ENCODE measurements around the gene LRCOL1.
A peak's percentile ranks its signal among the peaks of the same experiment; 100 is the strongest.
"Not testable (repeated sequence)": the region's sequence is repeated elsewhere in the genome, so short reads cannot be mapped to it uniquely, and the experiment has no call there.

LRCOL1 gene

DNA sequence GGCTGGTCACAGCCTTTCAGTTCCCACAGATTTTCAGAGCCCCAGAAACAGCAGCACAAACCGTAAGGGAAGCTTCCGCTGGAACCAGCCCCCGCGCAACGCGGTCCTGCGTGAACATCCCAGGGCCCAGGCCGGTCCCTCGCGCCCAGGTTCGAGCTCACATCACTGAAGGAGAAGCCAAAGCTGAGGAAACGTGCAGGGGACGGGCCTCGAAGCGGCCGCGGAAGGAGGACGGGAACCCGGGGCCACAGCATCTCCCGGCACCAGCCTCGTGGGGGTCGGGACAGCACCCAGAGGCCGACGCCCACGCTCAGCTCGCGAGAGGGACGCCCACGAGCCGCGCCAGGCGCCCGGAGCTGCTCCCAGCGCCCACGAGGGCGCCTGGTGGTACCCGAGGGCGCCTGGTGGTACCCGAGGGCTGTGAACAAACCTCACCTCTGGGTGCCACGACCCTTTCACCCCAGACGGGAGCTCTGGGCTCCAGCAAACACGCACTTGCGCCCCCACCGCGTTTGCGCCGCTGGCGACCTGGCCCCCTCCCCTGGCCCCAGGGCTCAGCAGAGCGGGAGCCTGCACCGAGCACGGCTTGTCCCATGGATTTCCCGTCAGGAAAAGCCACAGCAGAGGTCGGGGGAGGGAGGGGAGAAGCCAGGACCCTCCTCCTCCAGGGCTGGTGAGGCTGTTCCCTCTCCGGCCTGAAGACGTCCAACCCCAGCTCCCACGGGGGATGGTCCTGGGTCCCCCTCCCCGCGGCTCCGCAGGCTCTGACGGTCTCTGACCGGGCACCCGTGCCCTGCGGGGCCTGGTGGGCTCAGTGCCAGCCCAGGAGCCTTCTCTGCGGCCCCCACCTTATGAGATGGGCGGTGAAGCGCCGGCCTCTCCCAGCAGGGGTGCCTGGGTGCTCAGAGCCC is 6.9 kb downstream of the LRCOL1 start:
- Histone ChIP-seq H3K4me1 (peaks cover 22 to 39% (median 31%) of the 10 kb centered on the region in 10 experiments), H3K27me3 (peaks cover 58 to 76% (median 66%) of the 10 kb centered on the region in 11 experiments), H3K4me3 (no peak overlapping the region), H3K27ac (no peak overlapping the region), H3K4me2 (no peak overlapping the region), H3K9me3 (replicated peaks in 1 of 11) (no peaks in the 10 kb centered on the region), H4K20me1 (peaks cover 0 to 19% (median 0%) of the 10 kb centered on the region in 11 experiments; a peak in 2 of 22 replicates), H3K36me3 (no peaks in the 10 kb centered on the region), H3K9ac (no peak overlapping the region; a peak in 1 of 22 replicates)
- TF ChIP-seq Cebpa-rat (IDR thresholded peaks at IDR 0.05), result no peak

DNA sequence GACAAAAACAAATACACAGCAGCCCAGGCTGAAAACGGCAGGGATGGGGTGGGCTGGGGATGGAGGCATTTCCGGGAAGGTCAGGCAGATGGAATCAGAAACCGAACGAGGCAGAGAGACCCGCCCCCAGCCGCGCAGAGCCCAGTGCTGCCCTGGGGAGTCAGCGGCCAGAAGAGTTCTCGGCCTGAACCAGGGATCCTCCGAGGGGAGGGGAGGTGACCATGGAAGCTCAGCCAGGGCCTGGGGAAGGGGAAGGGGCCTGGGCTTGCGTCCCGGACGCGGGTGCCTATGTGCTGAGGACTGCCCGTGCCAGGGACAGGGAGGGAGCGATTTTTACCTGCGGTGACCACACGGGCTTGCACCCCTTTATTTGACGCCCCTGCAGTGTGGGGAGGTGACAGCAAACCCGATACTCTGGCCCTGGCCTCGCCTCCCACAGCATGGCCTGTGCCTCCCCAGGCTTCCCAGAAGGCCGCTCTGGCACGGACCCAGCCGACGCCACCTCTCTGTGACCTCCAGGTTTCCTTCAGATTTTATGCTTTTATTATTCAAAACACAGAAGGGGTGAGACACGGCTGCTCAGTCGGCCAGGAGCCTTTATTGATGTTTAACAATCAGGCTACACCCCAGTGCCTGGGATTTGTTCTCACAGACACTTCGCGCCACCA is 7.7 kb downstream of the LRCOL1 start:
- Histone ChIP-seq H3K27ac (no peak overlapping the region), H3K27me3 (peaks cover 58 to 68% (median 62%) of the 10 kb centered on the region in 11 experiments), H3K4me3 (no peak overlapping the region), H3K36me3 (no peaks in the 10 kb centered on the region), H3K4me1 (peaks cover 22 to 35% (median 29%) of the 10 kb centered on the region in 10 experiments), H3K4me2 (no peak overlapping the region), H4K20me1 (peaks cover 0 to 19% (median 0%) of the 10 kb centered on the region in 11 experiments; a peak in 2 of 22 replicates), H3K9ac (no peak overlapping the region), H3K9me3 (replicated peaks in 1 of 11) (no peaks in the 10 kb centered on the region)
- TF ChIP-seq Cebpa-rat (IDR thresholded peaks at IDR 0.05), result no peak

DNA sequence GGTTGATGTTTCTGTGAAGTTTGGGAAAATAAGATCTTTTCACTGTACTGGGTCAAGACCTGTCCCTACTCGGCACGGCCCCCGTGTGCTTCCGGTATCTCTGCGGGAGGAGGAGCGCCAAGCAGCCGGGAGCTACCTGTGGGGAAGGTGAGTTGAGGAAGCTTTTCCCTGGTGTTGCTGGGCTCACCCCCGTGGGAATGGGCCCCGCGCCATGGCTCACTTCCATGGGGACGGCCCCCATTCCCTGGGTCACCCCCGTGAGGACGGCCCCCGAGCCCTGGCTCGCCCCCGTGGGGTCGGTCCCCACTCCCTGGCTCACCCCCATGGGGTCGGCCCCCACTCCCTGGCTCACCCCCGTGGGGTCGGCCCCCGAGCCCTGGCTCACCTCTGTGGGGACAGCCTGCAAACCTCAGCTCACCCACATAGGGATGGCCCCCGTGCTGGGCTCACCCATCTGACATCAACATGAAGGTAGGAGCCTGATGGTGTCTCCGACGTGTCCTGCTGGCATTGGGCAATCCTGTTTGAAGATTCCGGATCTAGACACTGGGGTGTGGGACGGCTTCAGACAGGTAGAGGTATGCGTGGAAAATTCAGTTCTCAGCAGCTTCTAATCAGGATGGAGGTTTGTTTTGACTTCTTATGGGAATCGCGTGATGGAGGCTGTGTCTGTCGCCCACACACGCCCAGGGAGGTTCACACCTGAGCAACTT is 9.1 kb downstream of the LRCOL1 start:
- Histone ChIP-seq H3K4me1 (peaks cover 16 to 40% (median 31%) of the 10 kb centered on the region in 10 experiments; a peak in 19 of 20 replicates), H4K20me1 (peaks cover 0 to 19% (median 0%) of the 10 kb centered on the region in 11 experiments; a peak in 2 of 22 replicates), H3K36me3 (no peaks in the 10 kb centered on the region), H3K27me3 (peaks cover 47 to 55% (median 51%) of the 10 kb centered on the region in 11 experiments), H3K27ac (peak overlapping the region in 6 of 11 experiments; percentile 48 to 87 (median 69); a peak in 8 of 22 replicates), H3K9ac (peak overlapping the region in 10 of 11 experiments; percentile 59 to 84 (median 74); a peak in 17 of 22 replicates), H3K9me3 (replicated peaks in 1 of 11) (no peaks in the 10 kb centered on the region), H3K4me3 (peak overlapping the region in 7 of 10 experiments; percentile 45 to 63 (median 57); a peak in 12 of 20 replicates), H3K4me2 (peak overlapping the region; percentile 83 to 98 (median 92))
- TF ChIP-seq Cebpa-rat (IDR thresholded peaks at IDR 0.05), result no peak

DNA sequence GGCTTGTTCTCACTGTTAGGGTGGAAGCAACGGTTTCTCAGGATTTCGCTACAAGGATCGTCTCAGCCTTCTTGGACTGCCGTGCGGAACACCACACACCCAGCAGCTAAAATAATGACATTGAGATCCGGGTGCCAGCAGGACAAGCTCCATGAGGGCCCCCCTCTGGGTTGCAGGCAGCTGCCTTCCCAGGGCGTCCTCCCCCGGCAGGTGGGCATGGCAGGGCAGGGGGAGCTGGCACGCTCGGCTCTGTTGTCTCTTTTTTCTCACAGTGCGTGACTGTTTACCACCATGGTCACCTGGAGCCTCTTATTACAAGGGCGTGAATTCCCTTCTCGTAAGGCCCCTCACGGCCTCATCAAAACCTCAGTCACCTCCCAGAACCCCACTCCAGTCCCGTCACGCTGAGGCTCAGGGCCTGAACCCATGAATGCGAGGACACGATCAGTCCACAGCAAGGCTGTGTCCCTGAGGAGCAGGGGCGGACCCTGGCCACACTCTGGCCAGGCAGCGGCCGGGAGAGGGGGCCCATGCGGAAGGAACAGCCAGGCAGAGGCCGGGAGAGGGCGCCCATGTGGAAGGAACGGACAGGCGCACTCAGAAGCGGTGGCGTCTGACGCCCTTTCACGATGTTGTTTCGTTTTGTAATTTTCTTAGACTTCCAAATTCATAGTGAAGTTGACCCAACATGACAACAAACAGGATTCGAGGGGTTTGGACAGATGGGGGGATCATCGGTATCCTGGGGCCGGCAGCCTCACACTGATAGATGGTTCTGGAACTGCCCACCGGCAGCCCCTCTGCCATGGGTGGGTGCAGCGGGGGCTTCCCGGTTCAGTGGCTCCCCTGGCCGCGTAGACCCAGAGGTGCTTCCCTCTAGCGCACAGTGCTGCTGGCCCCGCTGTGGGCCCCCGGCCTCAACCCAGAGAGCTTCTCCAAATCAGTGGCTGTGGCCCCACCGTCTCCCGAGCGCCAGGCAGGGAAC is 10.0 kb downstream of the LRCOL1 start:
- peaks cover 37 to 45% (median 41%) of the 10 kb centered on the region in 11 experiments for H3K27me3 ChIP-seq
- H3K9me3 ChIP-seq (replicated peaks in 1 of 11), result no peaks in the 10 kb centered on the region
- peak overlapping the region; percentile 29 to 87 (median 60); a peak in 20 of 22 replicates for H3K27ac ChIP-seq
- TF ChIP-seq Cebpa-rat (IDR thresholded peaks at IDR 0.05), result no peak
- H3K4me3 ChIP-seq, result peak overlapping the region; percentile 45 to 68 (median 56)
- H3K4me1 ChIP-seq, result peaks cover 16 to 47% (median 39%) of the 10 kb centered on the region in 10 experiments; a peak in 19 of 20 replicates
- H3K4me2 ChIP-seq, result peak overlapping the region; percentile 83 to 98 (median 92)
- H3K36me3 ChIP-seq, result no peaks in the 10 kb centered on the region
- H3K9ac ChIP-seq, result peak overlapping the region; percentile 59 to 84 (median 74)
- peaks cover 0 to 14% (median 0%) of the 10 kb centered on the region in 11 experiments; a peak in 2 of 22 replicates for H4K20me1 ChIP-seq

DNA sequence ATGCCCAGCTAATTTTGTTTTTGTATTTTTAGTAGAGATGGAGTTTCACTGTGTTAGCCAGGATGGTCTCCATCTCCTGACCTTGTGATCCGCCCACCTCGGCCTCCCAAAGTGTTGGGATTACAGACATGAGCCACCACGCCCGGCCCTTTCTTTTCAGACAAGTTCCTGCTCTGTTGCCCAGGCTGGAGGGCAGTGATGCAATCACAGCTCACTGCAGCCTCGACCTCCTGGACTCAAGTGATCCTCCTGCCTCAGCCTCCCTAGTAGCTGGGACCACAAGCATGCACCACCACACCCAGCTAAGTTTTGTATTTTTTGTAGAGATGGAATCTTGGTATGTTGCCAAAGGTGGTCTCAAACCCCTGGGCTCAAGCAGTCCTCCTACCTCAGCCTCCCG is 10.9 kb downstream of the LRCOL1 start:
- Histone ChIP-seq H3K4me3 (peak overlapping the region in 2 of 10 experiments; percentile 63 to 73; a peak in 4 of 20 replicates), H3K27me3 (peaks cover 28 to 37% (median 33%) of the 10 kb centered on the region in 11 experiments), H3K4me1 (peaks cover 16 to 50% (median 41%) of the 10 kb centered on the region in 10 experiments; a peak in 19 of 20 replicates), H3K27ac (peak overlapping the region in 9 of 11 experiments; percentile 67 to 90 (median 84); a peak in 13 of 22 replicates), H3K9ac (peak overlapping the region in 4 of 11 experiments; percentile 73 to 84 (median 82); a peak in 5 of 22 replicates), H3K4me2 (peak overlapping the region; percentile 83 to 98 (median 92))
- not testable (repeated sequence) for H4K20me1 ChIP-seq; H3K9me3 ChIP-seq (replicated peaks in 1 of 11); H3K36me3 ChIP-seq
- peak in 3 of 11 experiments; percentile 44 to 62 (median 59); a peak in 3 of 22 replicates for TF ChIP-seq Cebpa-rat (IDR thresholded peaks at IDR 0.05)

DNA sequence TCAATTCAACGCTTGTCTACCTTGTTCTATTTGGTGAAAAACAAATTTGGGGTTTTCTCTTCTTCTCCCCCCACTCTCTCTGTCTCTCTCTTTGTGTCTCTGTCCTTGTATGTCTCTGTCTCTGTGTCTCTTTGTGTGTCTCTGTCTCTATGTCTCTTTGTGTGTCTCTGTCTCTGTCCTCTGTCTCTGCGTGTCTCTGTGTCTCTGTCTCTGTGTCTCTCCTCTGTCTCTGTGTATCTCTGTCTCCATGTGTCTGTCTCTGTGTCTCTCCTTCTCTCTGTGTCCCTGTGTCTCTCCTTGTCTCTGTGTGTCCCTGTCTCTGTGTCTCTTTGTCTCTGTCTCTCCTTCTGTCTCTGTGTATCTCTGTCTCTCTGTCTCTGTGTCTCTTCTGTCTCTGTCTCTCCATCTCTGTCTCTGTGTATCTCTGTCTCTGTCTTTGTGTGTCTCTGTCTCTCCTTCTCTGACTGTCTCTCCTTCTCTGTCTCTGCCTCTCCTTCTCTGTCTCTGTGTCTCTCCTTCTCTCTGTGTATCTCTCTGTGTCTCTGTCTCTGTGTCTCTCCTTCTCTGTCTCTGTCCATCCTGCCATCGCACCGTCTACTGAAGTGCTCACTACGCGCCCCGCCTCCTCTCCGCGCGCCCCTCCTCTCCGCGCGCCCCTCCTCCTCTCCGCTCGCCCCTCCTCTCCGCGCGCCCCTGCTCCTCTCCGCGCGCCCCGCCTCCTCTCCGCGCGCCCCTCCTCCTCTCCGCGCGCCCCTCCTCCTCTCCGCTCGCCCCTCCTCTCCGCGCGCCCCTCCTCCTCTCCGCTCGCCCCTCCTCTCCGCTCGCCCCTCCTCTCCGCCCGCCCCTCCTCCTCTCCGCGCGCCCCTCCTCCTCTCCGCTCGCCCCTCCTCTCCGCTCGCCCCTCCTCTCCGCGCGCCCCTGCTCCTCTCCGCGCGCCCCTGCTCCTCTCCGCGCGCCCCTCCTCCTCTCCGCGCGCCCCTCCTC is 12.8 kb downstream of the LRCOL1 start:
- H3K27me3 ChIP-seq, result peaks cover 10 to 18% (median 14%) of the 10 kb centered on the region in 11 experiments

More for the DNA sequence above, 12.8 kb downstream of the LRCOL1 start:
- Histone ChIP-seq H3K4me2 (peak overlapping the region; percentile 54 to 80 (median 67)), H3K9ac (peak overlapping the region in 8 of 11 experiments; percentile 9 to 82 (median 36); a peak in 7 of 22 replicates), H4K20me1 (no peaks in the 10 kb centered on the region), H3K4me3 (peak overlapping the region; percentile 51 to 73 (median 64)), H3K27ac (peak overlapping the region in 1 of 11 experiments; percentile 89; a peak in 2 of 22 replicates), H3K36me3 (no peaks in the 10 kb centered on the region), H3K4me1 (peaks cover 16 to 62% (median 49%) of the 10 kb centered on the region in 10 experiments; a peak in 19 of 20 replicates), H3K9me3 (replicated peaks in 1 of 11) (no peaks in the 10 kb centered on the region)
- no peak for TF ChIP-seq Cebpa-rat (IDR thresholded peaks at IDR 0.05)
